Retinal pigment epithelial cell (primary cell): ENCODE data around the gene KDM5C.

ENCODE experiments used
- DNase-seq: peaks from one replicate; pipeline ENCODE4 v3.0.0-alpha.2; 2010; ENCODE audit warnings: low read depth
- H3K4me3 ChIP-seq: 2 replicates; pipeline ENCODE4 v1.5.1; 2011; ENCODE audit warnings: mild to moderate bottlenecking, low read length, control low read depth, moderate library complexity
- CTCF ChIP-seq: conservative IDR thresholded peaks from 2 replicates; pipeline ENCODE4 v1.5.1; 2011; ENCODE audit warnings: low read depth, low read length, control low read depth, inconsistent platforms

KDM5C gene

GRCh38 chrX:53257166-53257565, 32.2 kb upstream of the KDM5C start:
- no peak overlapping the region for H3K4me3 ChIP-seq
- DNase-seq: no peak
- no peak for TF ChIP-seq CTCF

GRCh38 chrX:53256446-53257041, 31.5 kb upstream of the KDM5C start:
- no peak for TF ChIP-seq CTCF
- no peak overlapping the region for H3K4me3 ChIP-seq
- no peak for DNase-seq

GRCh38 chrX:53255738-53256191, 30.8 kb upstream of the KDM5C start:
- H3K4me3 ChIP-seq: no peak overlapping the region
- no peak for TF ChIP-seq CTCF
- no peak for DNase-seq

GRCh38 chrX:53254570-53255461, 29.8 kb upstream of the KDM5C start:
- no peak for TF ChIP-seq CTCF
- no peak for DNase-seq

GRCh38 chrX:53253293-53254020, 28.4 kb upstream of the KDM5C start:
- no peak for TF ChIP-seq CTCF
- no peak for DNase-seq
- H3K4me3 ChIP-seq: no peak overlapping the region

More at GRCh38 chrX:53254570-53255461, 29.8 kb upstream of the KDM5C start:
- no peak overlapping the region for H3K4me3 ChIP-seq

GRCh38 chrX:53251307-53251706, 26.3 kb upstream of the KDM5C start:
- DNase-seq: no peak
- no peak for TF ChIP-seq CTCF
- H3K4me3 ChIP-seq: no peak overlapping the region
